Left ventricle myocardium superior (tissue), 1 donor: Measurements from ENCODE around the gene ABLIM2. TPM values are rescaled to one million over a fixed set of nuclear protein-coding genes. Genes with fewer than 3 reads are reported as not detected.

Source experiments
- ATAC-seq: fragments of 200-7000 bp; cut with Tn5 transposase; one replicate; pipeline ENCODE4 v1.9.1; 2020; ENCODE audit warnings: mild to moderate bottlenecking, moderate library complexity
- DNase-seq: peaks from one replicate; pipeline ENCODE4 v3.0.0-alpha.2; 2020
- intact Hi-C: fragments of 100-400 bp; cut with micrococcal nuclease; formaldehyde crosslinking; loops from one replicate; pipeline ENCODE4 v1.11.0; 2022
- total RNA-seq: library from RNA; stranded (reverse); fragmentation: NEBNext Ultra II Directional; extraction: Animal tissue kit (Norgen Biotek cat#: 25700); gene quantifications from one replicate; pipeline ENCODE4 v1.2.1, GENCODE V29; 2021
- donor health status: DM: no; HTN: yes; CAD: no; lungs with severe emphysema.

The ABLIM2 gene
- total RNA-seq, 1 donor from 2014 or later = 28.3 TPM

- intact Hi-C loops = no loop called here
- DNase-seq (no peak), ATAC-seq (no peak)
Observed at GRCh38 chr4:8047837-8048678, 110.6 kb downstream of the ABLIM2 start.

- no peak for DNase-seq
- ATAC-seq = no peak
- intact Hi-C loops = no loop called here
Observed at GRCh38 chr4:8046925-8047541, 111.6 kb downstream of the ABLIM2 start.

- DNase-seq (no peak), ATAC-seq (no peak)
- intact Hi-C loops = no loop called here
Observed at GRCh38 chr4:8045909-8046308, 112.7 kb downstream of the ABLIM2 start.

- ATAC-seq (no peak), DNase-seq (no peak)
- intact Hi-C loops = no loop called here
Observed at GRCh38 chr4:8044699-8045098, 113.9 kb downstream of the ABLIM2 start.

GRCh38 chr4:8044244-8044643 is 114.4 kb downstream of the ABLIM2 start:
- DNase-seq = no peak
- intact Hi-C loops = no loop called here
- no peak for ATAC-seq

- ATAC-seq = no peak
- DNase-seq = no peak
- intact Hi-C loops = no loop called here
Observed at GRCh38 chr4:8043596-8043995, 115.0 kb downstream of the ABLIM2 start.

- no peak for ATAC-seq
- intact Hi-C loops = no loop called here
Observed at GRCh38 chr4:8041868-8042267, 116.7 kb downstream of the ABLIM2 start.

GRCh38 chr4:8041172-8041571 is 117.4 kb downstream of the ABLIM2 start:
- intact Hi-C loops = no loop called here
- no peak for DNase-seq
- ATAC-seq = no peak

More at GRCh38 chr4:8041868-8042267, 116.7 kb downstream of the ABLIM2 start:
- DNase-seq = no peak

- DNase-seq (no peak), ATAC-seq (peak; percentile 15)
- intact Hi-C loops = no loop called here
Observed at GRCh38 chr4:8040607-8041006, 118.0 kb downstream of the ABLIM2 start.

GRCh38 chr4:8039853-8040252 is 118.8 kb downstream of the ABLIM2 start:
- intact Hi-C loops = no loop called here
- DNase-seq = no peak
- ATAC-seq = no peak

- DNase-seq = no peak
- intact Hi-C loops = no loop called here
- ATAC-seq = no peak
Observed at GRCh38 chr4:8039290-8039689, 119.3 kb downstream of the ABLIM2 start.

GRCh38 chr4:8038719-8039251 is 119.8 kb downstream of the ABLIM2 start:
- no peak for ATAC-seq
- intact Hi-C loops = no loop called here
- DNase-seq = no peak

GRCh38 chr4:8038083-8038482 is 120.5 kb downstream of the ABLIM2 start:
- DNase-seq (no peak), ATAC-seq (no peak)
- intact Hi-C loops = no loop called here

- DNase-seq = no peak
- intact Hi-C loops = no loop called here
- ATAC-seq = no peak
Observed at GRCh38 chr4:8037150-8037769, 121.4 kb downstream of the ABLIM2 start.

- no peak for DNase-seq
- intact Hi-C loops = no loop called here
- ATAC-seq = no peak
Observed at GRCh38 chr4:8035371-8035780, 123.2 kb downstream of the ABLIM2 start.

- ATAC-seq (no peak), DNase-seq (no peak)
- intact Hi-C loops = no loop called here
Observed at GRCh38 chr4:8033829-8034528, 124.6 kb downstream of the ABLIM2 start.

- intact Hi-C loops = no loop called here
- DNase-seq = no peak
- ATAC-seq = no peak
Observed at GRCh38 chr4:8033067-8033755, 125.4 kb downstream of the ABLIM2 start.

- no peak for ATAC-seq
- intact Hi-C loops = no loop called here
Observed at GRCh38 chr4:8032381-8032780, 126.2 kb downstream of the ABLIM2 start.

More at GRCh38 chr4:8032381-8032780, 126.2 kb downstream of the ABLIM2 start:
- DNase-seq = no peak
